HFF-Myc (cell line): ENCODE data around the gene MGAT5B.

ENCODE experiments used
- DNase-seq: peaks from one replicate; pipeline ENCODE4 v3.0.0-alpha.2; 2011; ENCODE audit warnings: low read depth; ENCODE audit errors: extremely low read depth
- H3K4me3 ChIP-seq: replicated peaks from 2 replicates; pipeline ENCODE4 v1.5.1; 2011; ENCODE audit warnings: low read depth, mild to moderate bottlenecking, control low read depth, low read length
- CTCF ChIP-seq: IDR thresholded peaks from 2 replicates; pipeline ENCODE4 v1.5.1; 2012; ENCODE audit warnings: mild to moderate bottlenecking, low read depth, low read length, control low read depth; ENCODE audit errors: missing control alignments

MGAT5B gene

DNA sequence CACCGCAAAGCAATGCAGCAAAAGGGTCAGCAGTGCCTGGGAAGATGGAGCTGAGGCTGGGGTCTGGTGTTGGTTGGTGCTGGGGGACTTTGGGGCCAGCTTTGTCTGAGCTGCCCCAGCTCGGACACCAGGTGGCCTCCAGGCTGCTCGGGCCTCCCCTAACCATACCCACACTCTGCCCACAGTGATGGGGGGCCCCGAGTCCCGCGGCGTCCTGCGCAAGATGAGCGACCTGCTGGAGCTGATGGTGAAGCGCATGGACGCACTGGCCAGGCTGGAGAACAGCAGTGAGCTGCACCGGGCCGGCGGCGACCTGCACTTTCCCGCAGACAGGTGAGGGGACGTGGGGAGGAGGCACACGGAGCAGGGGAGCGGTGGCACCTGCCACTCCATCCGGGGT, 13.8 kb downstream of the MGAT5B start:
- H3K4me3 ChIP-seq, result no peak overlapping the region
- no peak for TF ChIP-seq CTCF
- DNase-seq, result no peak

GRCh38 chr17:76883744-76884525, 15.7 kb downstream of the MGAT5B start:
- no peak overlapping the region for H3K4me3 ChIP-seq
- no peak for DNase-seq
- no peak for TF ChIP-seq CTCF

- H3K4me3 ChIP-seq, result no peak overlapping the region
- no peak for TF ChIP-seq CTCF
- DNase-seq, result no peak
Observed at GRCh38 chr17:76884995-76885893, 17.0 kb downstream of the MGAT5B start.

DNA sequence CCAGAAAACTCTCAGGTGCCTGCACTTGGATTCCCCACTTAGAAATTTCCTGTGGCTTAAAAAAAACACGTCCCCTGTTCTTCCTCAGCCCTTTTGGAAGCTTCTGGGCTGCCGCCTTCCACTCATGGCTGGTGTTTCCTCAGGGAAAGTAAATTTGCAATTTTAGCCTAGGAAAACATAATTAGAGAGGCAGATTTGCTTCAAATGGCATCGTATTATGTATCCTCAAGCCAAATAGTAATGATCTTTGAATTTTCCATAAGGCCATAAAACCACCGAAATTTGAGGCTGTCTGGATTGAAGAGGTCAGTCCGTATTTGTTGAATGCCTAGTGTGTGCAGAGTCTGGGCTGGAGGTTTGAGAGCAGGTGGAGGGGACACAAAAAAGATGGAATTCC, 17.7 kb downstream of the MGAT5B start:
- no peak overlapping the region for H3K4me3 ChIP-seq
- DNase-seq, result no peak
- no peak for TF ChIP-seq CTCF

DNA sequence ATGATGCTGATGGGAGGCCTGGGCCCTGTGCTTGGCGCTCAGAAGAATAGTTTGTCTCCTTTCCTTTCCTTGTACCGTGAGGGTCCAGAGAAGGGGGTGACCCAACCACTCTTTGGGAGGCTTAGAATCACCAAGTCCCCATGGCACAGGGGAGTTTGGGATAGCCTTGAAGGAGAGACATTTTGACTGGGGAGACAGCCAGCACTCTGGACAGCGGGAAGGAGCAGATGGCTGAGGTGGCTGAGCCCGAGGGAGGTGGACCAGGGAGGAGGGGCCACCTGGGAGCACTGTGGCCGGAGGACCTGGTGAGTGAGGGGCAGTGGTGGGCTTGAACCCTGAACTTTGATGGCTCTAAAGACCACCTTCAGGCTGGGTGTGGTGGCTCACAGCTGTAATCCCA, 18.2 kb downstream of the MGAT5B start:
- TF ChIP-seq CTCF, result no peak
- no peak for DNase-seq
- H3K4me3 ChIP-seq, result no peak overlapping the region

- H3K4me3 ChIP-seq, result no peak overlapping the region
- TF ChIP-seq CTCF, result peak; percentile 31
- DNase-seq, result no peak
Observed at GRCh38 chr17:76887802-76888201, 19.6 kb downstream of the MGAT5B start.
